GM18909 (cell line): ENCODE data around the gene MCEE.
A peak's percentile ranks its signal among the peaks of the same experiment; 100 is the strongest.
"Not testable (repeated sequence)": the region's sequence is repeated elsewhere in the genome, so short reads cannot be mapped to it uniquely, and the experiment has no call there.

ENCODE experiments used
- ATAC-seq: cut with Tn5 transposase; IDR thresholded peaks from one replicate; pipeline ENCODE4 v1.9.1; 2021; ENCODE audit warnings: mild to moderate bottlenecking; ENCODE audit not compliant: unreplicated experiment, poor library complexity

Gene MCEE

DNA sequence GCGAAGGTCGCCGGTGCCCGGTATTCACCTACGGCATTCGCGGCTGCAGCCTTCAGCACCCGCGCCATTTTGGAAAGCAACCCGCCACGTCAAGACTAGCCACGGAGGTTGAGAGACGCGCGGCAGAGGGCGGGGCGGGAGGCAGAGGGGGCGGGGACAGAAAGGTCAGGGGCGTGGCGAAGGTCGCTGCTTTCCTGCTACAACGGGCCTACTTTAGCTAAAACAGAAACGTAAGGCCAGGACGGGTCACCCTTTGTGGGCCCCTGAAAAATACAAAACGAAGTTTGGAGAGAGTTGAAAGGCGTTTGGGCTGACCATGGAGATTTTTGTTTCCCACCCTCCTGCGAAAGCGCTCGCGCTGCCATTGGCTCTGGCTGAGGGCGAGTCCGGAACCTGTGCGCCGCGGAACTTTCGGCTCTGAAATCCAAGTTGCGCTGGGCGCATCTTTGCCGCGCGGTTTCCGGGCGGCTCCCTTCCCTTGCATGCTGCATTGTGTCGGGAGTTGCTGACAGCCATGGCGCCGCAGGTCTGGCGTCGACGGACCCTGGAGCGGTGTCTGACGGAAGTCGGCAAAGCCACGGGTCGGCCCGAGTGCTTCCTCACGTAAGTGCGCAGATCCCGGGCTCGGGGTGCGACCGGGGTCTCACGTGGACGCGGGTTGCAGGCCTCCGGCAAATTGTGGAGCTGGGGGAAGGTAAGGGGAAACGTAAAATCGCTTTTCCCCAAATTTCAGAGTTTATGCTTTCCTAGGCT is at the start of gene MCEE, which contains the start of gene MPHOSPH10:
Gene MCEE (minus strand): TSS at position 78 of the 753 bp plus-strand sequence. CDS start 10 bp downstream, at position 68.
Gene MPHOSPH10 (plus strand): TSS at position 483 of the 753 bp plus-strand sequence. CDS start 32 bp downstream, at position 515.
- ATAC-seq, result peak; percentile 96

- ATAC-seq, result not testable (repeated sequence)
Observed at GRCh38 chr2:71178836-71179235, 48.8 kb upstream of the MCEE start.

DNA sequence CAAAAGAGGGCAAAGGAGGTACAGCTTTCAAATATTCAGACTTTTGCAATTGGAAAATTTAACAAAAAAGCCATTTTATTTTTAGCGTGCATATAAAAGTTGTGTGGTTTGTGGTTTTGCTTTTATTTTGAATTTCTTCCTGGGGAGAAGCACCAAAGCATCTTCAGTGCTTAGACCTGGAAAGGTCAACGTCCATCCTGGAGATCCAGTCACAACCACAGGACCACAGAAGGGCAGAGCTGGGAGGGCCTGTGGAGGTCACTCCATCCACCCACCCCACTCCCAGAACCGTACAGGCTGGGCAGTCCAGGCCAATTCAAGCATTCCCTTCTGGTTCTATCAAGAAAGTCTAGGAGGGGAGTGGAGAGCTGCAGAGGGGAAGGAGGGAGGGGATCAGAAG is 44.2 kb upstream of the MCEE start:
- no peak for ATAC-seq

GRCh38 chr2:71173096-71173495 is 43.1 kb upstream of the MCEE start:
- no peak for ATAC-seq

DNA sequence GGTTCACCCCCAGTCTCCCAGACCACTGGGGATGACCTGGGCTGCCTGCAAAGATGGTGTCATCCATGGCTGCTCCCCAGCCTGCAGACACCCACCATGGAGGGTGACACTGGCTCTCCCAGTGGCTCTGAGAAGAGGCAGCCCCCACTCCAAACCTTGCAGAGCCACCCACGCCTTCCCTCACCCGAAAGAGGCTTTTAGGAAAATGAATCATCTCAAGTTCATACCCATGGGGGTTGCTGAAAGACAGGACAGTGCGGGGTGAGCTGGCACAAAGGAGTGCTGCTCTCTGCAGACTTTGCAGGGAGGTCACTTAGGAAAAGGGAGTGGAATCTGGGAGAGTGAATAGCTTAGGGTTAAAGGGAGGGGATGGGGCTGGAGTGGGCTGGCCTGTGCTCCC is 36.8 kb upstream of the MCEE start:
- ATAC-seq, result no peak

GRCh38 chr2:71157124-71157793 is 27.2 kb upstream of the MCEE start:
- ATAC-seq, result no peak

DNA sequence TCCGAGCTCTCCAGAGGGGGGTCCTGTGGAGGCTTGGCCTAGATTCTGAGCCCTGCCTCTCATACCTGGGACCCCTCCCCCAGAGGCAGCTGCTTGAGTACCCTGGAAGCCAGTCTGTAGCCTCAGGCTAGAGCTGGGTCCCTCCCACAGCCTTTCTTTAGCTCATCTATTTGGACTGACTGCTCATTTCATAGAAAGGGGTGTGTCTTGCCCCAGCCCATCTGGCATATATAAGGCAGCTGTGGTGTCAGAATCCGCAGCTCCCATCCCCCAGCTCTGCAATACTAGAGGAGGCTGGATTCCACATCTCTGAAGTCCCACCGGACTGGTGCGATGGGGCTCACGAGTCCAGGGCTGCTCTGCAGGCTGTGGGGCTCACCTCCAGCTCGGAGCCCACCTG is 26.5 kb upstream of the MCEE start:
- ATAC-seq, result no peak

DNA sequence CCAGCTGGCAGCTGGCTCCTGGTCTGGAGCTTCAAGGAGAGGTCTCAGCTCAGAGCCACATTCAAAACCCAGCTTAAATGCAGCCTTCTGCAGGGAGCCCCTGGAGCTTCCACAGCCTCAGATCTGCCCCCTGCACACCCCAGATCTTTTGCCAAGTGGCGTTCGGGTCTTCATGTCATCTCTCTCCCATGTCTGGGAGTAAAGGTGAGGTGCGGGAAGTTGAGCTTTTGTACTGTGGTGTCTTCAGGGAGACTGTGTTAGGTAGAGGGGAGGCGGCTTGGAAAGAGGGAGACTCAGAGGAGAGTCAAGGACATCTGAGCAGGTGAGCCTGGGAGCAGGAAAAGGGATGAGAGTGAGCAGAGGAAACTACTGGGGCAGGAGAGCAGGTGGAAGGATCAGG is 25.8 kb upstream of the MCEE start:
- ATAC-seq, result no peak

DNA sequence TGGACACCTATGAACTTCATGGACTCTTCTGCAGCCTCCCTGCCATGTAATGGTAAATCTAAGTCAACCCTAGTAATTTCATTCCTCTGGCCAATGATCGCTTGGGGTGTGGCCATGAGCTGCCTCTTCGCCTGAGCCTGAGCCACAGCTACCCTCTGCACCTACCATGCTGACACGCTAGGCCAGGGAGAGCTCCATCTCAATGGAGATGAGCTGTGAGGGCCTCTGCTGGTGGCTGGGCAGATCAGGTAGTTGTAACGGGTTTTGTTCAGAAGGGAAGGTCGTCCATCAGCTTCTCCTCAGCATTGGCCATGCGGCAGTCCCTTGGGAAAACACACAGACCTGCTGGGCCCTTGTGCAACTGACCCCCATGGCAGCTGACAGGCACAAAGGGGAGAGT is 24.8 kb upstream of the MCEE start:
- peak; percentile 85 for ATAC-seq

GRCh38 chr2:71154279-71154678 is 24.2 kb upstream of the MCEE start:
- no peak for ATAC-seq

GRCh38 chr2:71153585-71154224 is 23.7 kb upstream of the MCEE start:
- no peak for ATAC-seq

DNA sequence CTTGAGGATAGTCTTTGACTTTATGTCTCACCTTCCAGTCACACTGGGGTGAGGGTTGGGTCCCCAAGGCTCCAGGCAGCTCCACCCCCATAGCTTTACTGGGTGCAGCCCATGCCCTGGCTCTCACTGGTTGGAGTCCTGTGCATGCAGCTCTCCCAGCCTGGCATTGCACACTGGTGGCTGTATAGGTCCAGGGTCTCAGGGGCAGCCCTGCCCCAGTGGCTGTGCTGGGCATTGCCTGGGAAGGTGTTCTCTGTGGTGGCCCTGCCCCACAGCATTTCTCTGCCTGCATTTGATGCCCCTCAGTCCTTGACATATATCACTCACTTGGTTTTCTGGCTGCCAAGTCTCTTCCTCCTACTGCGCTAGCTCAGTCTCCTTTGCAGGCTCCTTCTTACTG is 21.6 kb upstream of the MCEE start:
- no peak for ATAC-seq

DNA sequence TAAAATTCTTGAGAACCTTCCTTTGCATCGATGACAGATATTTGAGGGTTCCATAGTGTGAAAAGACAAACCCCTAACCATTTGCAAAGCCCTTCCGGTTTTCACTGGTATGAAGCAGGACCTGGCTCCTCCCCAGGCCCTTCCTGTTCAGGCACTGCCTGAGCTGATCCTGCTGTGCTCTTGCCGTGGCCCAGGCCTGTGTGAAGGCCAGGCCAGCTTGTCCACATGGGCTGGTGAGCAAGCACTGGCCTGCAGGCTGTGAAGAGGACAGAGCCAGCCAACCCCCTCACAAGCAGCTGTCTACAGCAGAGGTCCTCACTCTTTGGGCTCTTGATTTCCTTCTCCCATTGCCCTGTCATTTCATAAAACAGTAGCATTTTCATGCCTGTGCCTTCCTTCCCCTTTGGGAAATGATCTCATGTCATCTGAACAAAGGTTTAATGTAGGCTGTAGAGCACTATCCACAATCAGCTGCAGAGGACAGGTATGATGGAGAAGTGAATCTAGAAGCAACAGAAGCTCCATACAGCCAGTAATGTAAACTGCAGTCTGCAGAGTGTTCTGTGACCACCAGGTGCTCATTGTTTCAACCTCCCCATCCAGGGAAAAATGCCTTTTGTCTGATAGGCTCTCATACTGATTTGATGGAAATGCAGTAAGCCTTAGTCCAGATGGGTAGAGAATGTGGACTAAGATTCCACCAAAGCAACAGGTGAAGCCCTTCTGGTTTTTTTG is 20.2 kb upstream of the MCEE start:
- ATAC-seq, result no peak

- ATAC-seq, result no peak
Observed at GRCh38 chr2:71148506-71149063, 18.6 kb upstream of the MCEE start.

DNA sequence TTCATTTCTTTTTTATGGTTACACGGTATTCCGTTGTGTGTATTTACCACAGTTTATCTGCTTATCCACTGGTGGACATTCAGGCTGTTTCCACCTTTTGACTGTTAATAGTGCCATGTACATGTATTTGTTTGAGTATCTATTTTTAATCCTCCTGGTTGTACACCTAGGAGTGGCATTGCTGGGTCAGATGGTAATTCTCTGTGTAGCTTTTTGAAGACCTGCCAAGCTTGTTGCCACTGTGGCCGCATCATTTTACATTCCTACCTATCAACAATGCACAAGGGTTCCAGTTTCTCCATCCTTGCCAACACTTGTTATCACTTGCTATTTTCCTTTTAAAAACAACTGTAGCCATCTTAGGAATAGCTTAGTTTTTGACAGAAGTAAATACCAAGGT is 13.8 kb upstream of the MCEE start:
- no peak for ATAC-seq

DNA sequence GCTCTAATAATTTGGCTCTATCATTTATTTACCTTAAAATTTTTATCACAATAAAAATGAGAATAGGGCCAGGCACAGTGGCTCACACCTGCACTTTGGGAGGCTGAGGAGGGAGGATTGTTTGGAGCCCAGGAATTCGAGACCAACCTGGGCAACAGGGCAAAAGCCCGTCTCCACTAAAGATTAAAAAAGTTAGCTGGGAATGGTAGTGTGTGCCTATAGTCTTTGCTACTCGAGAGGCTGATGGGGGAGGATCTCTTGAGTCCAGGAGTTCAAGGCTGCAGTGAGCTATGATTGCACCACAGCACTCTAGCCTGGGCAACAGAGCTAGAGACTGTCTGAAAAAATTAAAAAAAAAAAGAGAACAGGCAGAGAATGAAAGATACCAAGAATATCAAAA is 6.1 kb upstream of the MCEE start:
- ATAC-seq, result no peak

- ATAC-seq, result no peak
Observed at GRCh38 chr2:71133603-71134002, 3.6 kb upstream of the MCEE start.

DNA sequence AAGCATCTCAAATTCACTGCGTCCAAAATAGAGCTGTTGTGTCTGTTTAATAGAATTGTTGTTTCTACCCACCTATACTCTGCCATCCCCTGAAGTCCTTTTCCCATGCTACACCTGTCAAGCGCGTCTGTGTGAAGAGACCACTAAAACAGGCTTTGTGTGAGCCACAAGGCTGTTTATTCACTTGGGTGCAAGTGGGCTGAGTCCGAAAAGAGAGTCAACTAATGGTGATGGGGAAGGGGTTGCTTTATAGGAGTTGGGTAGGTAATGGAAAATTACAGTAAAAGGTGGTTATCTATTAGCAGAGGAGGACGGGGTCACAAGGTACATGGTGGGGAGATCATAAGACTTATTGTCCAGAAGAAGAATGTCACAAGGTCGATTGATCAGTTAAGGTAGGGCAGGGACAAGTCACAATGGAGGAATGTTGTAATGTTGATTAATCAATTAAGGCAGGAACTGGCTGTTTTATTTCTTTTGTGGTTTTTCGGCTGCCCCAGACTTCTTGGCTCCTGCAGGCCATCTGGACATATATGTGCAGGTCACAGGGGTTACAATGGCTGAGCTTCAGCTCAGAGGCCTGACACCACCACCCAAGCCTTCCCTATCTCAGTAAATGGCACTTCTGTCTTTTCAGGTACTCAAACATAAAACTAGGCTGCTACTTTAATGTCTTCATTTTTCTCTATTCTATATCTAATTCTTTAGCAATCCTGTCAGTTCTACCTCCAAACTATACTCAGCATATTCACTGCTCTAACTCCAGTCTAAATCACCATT is 1.5 kb upstream of the MCEE start:
- not testable (repeated sequence) for ATAC-seq

DNA sequence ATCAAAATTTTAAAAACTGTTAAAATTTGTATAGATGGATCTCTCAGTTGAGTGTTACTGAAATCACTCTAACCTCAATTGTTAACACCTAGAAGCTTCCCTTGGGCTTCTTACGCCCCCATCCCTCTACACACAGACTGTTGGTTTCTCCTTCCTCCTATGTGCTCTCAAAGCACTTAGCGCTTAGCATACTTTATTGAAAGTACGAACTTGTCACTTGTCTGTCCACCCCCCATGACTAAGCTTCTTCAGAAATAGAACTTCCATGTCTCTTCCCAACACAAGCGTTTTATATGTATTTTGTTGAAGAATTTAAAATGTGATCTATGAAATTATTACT is 846 bp upstream of the MCEE start:
- no peak for ATAC-seq

DNA sequence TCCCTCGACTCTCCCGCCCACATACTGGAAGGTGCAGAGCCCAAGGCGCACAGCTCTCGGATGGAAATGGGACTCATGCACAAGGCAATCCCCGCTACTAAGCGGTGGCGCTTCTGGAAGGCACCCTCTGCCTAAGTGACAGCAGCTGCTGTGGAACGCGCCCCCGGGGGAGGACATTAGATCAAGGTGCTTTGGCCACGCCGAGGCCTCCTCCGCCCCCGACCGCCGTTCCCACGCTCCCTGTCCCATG is 202 bp downstream of the MCEE start:
- peak; percentile 47 for ATAC-seq
